Hepatocyte (in vitro differentiated cells): ENCODE data around the gene GAS2L3.
"Not testable (repeated sequence)": the region's sequence is repeated elsewhere in the genome, so short reads cannot be mapped to it uniquely, and the experiment has no call there.

Experiments
- CTCF ChIP-seq: fragments of 200-600 bp; sonication (generic); IDR thresholded peaks from 2 replicates; pipeline ENCODE4 v1.5.1; 2016; ENCODE audit warnings: antibody characterized with exemption, mild to moderate bottlenecking; ENCODE audit not compliant: poor library complexity
- EZH2 ChIP-seq: fragments of 200-600 bp; sonication (generic); IDR thresholded peaks from 2 replicates; pipeline ENCODE4 v1.6.1; 2016; ENCODE audit warnings: antibody characterized with exemption, mild to moderate bottlenecking, borderline replicate concordance

- not testable (repeated sequence) for TF ChIP-seq CTCF, EZH2
Observed at GRCh38 chr12:100602997-100603396, 29.5 kb downstream of the GAS2L3 start.
